Mammary epithelial cell (primary cell): ENCODE data around the gene METTL25.

Experiments used
- EZH2 ChIP-seq: IDR thresholded peaks from 2 replicates; pipeline ENCODE4 v1.6.1; 2012; ENCODE audit warnings: low read length, inconsistent platforms, borderline replicate concordance
- TF ChIP-seq, protein P1 (sequence below), 2 donors: IDR thresholded peaks in 1 of 2; conservative IDR thresholded peaks in 1 of 2; 2 replicates each; pipeline ENCODE4 v1.5.1; 2011 to 2012; ENCODE audit warnings: inconsistent platforms in 2 of 2, low read length in 2 of 2, mild to moderate bottlenecking in 2 of 2, control low read depth in 1 of 2, low read depth in 1 of 2; ENCODE audit not compliant: insufficient read depth in 1 of 2; ENCODE audit errors: extremely low read depth in 1 of 2

DNA sequence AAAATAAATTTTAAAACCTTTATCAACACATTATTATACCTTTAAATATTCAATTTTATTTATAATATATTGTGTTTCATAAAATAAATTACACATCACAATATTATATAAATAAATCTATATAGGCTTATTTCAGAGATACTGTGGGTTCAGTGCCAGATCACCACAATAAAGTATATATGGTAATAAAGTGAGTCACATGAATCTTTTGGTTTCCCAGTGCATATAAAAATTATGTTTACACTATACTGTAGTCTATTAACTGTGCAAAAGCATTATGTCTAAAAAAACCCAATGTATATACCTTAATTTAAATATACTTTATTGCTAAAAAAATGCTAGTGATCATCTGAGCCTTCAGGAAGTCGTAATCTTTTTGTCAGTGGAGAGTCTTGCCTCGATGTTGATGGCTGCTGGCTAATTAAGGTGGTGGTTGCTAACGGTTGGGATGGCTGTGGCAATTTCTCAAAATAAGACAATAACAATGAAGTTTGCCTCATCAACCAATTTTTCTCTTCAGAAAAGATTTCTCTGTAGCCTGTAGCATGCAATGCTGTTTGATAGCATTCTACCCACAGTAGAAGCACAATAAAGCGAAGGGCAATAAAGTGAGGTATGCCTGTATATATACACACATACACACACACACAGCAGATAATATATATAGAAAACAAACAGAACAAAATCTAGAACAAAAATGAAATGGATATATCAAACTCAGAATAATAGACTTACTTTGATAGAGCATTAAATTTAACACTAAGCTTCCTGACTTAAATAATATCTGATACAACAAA, 32.6 kb upstream of the METTL25 start:
- TF ChIP-seq, protein P1, sequence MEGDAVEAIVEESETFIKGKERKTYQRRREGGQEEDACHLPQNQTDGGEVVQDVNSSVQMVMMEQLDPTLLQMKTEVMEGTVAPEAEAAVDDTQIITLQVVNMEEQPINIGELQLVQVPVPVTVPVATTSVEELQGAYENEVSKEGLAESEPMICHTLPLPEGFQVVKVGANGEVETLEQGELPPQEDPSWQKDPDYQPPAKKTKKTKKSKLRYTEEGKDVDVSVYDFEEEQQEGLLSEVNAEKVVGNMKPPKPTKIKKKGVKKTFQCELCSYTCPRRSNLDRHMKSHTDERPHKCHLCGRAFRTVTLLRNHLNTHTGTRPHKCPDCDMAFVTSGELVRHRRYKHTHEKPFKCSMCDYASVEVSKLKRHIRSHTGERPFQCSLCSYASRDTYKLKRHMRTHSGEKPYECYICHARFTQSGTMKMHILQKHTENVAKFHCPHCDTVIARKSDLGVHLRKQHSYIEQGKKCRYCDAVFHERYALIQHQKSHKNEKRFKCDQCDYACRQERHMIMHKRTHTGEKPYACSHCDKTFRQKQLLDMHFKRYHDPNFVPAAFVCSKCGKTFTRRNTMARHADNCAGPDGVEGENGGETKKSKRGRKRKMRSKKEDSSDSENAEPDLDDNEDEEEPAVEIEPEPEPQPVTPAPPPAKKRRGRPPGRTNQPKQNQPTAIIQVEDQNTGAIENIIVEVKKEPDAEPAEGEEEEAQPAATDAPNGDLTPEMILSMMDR (conservative IDR thresholded peaks at IDR 0.05 in 1 of 2, IDR thresholded peaks at IDR 0.05 in 1 of 2; ENCODE audit: extremely low read depth in 1 of 2, insufficient read depth in 1 of 2, low read depth in 1 of 2, low read length in 2 of 2) = no peak
- no peak for TF ChIP-seq EZH2
